NCI-H1694 treated with DMSO at 0.1 percent for 48 hours (cell line): ENCODE data around the gene MED10.

Experiments
- DNase-seq: peaks from one replicate; lab custom pipeline; 2025; lab: John Stamatoyannopoulos, UW

The MED10 gene

DNA sequence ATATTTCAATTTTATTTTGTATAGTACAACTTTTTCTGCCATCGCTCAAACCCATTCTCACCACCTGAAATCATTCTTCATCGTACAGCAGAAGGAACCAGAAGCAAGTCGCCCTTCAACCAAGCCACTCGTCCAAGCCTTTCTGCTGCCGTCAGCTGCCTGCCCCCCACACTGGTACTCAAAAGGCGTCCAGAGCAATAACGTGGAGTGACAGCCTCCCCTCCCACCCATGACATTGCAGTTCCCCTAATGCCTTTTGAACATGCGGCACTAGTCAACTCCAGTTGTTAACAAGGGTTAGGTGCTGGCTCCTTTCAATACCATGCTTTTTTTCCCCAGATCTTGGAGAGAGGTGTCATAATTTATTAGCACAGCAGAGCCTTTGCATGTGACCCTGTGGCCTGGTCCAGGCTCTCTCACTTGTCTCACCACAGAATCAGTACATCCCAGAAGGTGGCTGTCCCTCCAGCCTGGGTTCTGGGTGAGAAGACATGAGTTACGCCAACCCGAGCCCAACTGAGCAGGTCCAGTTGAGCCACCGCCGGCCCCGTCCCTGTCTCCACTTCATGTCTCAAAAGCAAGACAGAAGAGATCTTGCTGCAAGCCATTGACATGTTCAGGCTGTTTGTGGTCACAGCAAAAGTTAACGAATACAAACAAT, 20.4 kb upstream of the MED10 start:
- no peak for DNase-seq

DNA sequence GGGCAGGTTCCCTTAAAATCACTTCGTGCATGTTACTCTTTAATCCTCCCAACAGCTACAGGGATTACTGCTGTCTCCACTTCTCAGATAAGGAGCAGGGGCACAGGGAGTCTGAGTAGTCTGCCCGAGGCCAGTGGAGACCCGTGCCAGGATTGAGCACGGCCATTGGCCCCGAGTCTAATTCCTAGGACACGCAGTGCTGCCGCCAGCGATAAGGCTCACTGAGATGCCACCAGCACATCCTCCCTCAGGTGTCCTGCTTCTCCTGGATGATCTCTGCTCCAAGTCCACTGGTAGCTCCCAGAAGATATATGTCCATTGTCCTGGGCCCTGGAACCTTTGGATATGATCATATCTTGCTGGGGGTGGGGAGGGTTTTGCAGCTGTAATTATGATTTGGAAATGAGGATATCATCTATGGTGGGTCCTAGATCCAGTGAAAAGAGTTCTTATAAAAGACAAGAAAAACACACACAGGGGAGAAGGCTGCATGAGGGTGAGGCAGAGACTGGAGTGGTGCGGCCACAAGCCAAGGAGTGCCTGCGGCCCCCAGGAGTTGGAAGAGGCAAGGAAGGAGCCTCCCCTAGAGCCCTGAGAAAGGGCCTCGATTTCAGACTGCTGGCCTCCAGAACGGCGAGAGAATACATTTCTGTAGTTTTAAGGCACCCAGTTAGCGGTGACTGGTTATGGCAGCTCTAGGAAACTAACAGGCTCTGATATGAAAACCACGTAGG, 19.4 kb upstream of the MED10 start:
- no peak for DNase-seq

DNA sequence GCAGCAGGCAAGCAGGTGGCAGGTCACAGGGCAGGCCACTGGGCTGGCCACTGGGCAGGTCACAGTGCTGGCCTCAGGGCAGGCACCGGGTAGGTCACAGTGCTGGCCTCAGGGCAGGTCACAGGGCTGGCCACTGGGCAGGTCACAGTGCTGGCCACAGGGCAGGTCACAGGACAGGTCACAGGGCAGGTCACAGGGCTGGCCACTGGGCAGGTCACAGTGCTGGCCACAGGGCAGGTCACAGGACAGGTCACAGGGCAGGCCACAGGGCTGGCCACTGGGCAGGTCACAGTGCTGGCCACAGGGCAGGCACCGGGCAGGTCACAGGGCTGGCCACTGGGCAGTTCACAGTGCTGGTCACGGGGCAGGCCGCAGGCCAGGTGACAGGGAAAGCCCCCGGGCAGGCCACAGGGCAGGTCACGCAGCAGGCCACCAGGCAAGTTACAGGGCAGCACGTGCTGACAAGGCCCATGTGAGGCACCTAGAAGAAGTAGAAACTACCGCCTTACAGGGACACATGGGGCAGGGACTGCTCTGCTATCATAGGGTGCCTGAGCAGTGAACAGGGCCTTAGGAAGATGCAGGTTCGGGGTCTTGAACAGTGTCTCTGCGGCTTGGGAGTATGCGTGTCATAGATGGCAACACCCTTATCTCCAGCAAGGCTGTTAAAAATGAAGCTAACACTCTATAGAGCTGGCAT, 18.6 kb upstream of the MED10 start:
- DNase-seq: no peak

DNA sequence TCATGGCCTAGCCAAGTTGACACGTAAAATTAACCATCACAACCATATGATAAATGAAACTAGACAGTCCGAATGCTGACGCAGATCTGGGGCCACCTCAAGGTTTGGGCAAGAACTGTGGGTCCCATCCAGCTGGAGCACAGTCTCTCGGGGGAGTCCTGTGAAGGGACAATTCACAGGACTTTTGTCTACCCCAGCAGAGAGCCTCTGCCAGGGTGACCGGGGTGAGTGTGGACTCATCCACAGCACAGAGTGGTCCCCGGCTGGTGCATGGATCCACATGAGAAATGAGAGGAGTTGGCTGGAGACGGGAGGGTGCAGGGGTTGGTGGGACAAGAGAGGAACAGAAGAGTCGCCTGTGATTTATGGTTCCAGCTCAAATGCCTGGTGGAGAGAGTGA, 17.7 kb upstream of the MED10 start:
- DNase-seq: no peak

DNA sequence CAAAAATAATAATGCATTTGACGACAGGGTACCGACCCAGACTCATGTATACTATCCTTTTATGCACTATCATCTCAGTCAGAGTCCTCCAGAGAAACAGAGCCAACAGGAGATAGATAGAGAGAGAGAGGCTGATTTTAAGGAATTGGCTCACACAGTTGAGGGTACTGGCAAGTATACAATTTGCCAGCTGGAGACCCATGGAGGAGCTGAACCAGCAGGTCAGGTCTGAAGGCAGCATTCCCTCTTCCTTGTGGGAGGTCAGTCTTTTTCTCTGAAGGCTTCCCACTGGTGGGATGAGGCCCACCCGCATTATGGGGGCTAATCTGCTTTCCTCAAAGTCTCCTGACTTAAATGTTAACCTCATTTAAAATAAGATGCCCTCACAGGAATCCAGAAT, 17.3 kb upstream of the MED10 start:
- no peak for DNase-seq

DNA sequence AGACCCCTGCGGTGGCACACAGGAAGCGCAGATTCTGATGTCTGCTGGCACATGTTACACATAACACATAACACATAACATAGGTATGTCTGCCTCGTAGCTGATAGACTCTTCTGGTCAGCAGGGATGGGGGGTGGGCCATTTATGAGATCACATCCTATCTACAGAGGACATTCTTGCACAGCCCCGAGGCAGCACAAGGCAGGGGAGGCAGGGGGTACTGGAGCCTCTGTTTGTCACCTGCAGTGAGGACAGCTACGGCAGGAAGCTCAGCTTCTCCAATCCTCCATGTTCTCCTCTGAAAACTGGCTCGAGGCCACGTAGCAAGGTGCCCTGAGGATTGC, 16.7 kb upstream of the MED10 start:
- DNase-seq: no peak

DNA sequence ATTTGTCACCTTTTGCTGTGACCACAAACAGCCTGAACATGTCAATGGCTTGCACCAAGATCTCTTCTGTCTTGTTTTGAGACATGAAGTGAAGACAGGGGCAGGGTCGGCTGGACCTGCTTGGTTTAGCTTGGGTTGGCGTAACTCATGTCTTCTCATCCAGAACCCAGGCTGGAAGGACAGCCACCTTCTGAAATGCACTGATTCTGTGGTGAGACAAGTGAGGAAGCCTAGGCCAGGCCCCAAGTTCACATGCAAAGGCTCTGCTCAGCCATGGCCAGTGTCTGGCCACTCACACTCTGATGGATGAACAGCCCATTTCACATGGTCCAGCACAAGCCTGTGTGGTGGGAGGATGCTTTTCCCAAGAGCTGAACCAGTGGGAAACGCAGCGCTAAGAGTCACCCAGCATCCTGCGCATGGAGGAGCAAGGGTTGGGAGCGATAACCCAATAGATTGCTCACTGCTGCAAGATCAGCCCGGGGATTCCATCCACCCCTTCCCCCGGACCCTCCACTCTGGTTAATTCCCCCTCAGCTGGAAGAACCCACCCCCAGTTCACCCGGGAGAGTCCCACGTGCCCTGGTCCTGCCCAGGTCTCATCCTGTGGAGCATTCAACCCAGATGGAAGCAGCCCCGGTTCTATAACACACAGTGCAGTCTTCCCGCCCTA, 16.2 kb upstream of the MED10 start:
- DNase-seq: no peak

DNA sequence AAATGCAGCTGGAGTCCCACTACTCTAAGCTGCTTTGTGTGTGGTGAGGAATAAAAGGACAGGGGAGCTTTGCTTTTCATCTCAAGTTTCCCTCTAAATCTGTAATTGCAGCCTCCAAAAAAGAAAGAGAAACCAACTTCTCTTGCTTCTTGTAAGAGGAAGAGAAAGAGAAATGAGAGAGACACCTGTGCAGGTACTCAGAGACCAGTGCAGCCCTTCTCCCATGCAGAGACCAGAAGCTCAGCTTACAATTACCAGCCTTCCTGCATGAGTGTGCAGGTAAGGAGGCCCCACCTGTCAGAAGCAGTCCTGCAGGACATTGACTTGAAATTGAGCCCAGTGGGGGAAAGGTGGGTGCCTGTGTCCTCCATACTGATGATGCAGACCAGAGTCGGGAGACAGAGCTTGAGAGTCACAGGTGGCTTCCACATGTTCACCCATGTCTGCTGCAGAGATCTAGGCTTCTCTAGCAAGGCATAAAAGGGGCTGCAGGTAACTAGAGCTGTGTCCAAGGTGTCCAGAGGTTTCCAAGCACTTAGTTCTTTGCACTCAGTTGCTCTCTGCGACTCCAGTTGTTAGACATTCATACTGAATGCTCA, 15.3 kb upstream of the MED10 start:
- no peak for DNase-seq

DNA sequence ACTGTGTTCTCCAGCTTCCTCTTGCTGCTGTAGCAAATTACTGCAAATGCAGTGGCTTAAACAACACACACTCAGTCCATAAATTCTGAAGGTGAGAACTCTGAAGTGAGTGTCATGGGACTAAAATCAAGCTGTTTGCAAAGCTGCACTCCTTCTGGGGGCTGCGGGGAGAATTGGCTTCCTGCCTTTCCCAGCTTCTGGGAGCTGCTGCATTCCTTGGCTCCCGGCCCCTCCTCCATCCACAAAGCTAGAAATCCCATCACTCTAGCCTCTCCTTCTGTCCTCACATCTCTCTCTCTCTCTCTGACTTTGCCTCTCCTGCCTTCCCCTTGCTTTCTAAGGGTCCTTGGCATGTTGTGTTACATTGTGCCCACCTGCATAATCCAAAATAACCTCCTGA, 14.2 kb upstream of the MED10 start:
- no peak for DNase-seq

DNA sequence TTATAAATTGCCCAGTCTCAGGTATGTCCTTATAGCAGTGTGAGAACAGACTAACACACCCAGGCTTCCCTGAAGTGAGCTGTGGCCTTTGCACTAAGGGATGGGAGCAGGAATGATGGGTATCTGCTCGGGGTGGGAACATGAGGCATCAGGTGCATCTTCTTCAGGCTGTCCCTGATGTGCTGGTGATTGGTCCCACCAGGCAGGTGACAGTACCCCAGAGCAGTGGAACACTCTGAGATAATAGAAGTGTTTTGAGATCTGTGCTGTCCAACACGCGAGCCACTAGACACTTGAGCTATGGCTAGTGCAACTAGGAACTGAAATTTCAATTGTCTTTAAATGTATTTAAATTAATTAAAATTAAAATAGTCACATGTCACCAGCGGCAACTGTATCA, 12.8 kb upstream of the MED10 start:
- DNase-seq: no peak

DNA sequence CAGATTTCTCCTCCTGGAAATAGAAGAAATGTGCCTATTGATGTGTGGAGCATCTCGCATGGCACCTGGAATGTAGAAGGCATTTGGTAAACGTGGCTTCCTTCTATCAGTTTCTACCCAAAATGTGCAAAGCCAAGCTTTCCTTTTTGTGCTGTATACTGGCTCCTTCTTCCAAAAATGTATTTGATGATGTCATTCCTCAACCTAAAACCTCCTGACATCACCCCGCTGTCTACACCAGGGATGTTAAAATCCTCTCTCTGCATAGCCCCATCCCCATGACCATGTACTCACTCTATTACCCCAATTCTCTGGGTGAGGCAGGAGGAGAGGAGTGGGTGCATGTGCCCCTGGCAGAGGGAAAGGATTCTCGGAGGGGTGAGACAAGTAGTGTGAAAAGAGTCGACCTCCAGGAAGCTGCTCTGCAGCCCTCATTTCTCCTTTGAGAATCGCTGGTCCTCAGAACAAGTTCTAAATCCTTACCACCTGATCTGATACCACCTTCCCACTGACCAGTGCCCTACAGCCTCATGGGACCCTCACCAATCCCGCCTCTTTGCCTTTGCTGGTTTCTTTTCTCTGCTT, 11.7 kb upstream of the MED10 start:
- DNase-seq: no peak

DNA sequence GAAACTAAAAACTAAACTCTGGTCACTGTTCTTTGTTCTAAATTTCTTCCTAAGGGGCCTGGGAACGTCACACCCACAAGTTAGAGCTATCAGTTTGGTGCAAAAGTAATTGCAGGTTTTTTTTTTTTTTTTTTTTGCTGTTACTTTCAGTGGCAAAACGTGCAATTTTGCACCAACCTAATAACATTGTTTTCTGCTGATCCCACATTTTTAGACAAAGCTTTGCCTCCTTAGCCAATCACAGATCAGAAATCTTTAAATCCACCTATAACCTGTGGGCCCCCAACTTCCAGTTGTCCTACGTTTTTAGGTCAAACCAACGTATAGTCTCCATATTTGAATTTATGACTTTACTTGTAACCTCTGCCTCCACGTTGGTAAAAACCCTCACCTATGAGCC, 11.1 kb upstream of the MED10 start:
- no peak for DNase-seq

DNA sequence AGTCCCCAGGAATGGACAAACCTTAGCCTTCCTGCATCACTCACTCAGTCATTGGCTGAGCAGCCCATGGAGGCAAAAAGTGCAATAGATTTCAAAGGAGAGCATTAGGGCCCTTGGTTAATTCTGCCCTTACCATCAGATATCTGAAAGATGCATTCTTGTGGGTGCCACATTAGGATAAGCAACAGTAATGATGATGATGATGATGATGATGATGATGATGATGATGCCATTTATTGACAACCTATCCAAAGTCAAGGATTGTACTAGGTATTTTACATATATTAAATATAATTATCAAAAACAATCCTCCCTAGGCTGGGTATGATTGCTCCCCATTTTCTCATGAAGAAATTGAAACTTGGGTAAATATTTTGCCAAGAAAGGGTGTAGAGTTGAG, 9.6 kb upstream of the MED10 start:
- DNase-seq: no peak

DNA sequence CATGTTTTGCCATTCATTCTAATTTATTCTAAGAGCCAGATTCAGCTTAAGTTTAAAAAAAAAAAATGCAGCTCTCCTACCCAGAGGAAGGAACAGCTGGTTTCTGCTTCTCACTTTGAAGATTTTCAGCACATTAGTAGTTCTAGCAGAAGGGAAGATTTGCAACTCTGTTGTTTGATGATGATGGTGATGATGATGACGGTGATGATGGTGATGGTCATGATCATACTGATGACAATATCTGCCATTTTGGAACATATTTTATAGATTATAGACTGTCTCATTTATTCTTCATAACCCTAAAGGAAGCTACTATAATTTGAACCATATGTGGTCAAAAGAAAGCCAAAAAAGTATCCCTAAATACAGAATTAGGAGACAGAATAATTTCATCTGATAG, 7.9 kb upstream of the MED10 start:
- DNase-seq: no peak

DNA sequence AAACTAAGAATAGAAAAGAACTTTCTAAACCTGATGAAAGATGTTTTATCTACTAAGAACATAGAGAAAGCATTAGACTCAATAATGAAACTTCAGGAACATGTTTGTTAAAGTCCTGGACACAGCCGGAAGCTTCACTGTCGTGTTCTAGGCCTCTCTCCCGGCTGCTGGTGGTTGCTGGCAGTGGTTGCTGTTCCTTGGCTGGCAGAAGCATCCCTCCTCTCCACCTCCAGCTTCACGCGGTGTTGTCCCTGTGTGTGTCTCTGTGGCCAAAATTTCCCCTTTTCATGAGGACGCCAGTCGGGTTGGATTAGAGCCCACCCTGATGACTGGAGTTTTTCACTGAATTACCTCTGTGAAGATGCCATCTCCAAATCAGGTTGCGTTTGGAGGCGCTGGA, 6.5 kb upstream of the MED10 start:
- no peak for DNase-seq

DNA sequence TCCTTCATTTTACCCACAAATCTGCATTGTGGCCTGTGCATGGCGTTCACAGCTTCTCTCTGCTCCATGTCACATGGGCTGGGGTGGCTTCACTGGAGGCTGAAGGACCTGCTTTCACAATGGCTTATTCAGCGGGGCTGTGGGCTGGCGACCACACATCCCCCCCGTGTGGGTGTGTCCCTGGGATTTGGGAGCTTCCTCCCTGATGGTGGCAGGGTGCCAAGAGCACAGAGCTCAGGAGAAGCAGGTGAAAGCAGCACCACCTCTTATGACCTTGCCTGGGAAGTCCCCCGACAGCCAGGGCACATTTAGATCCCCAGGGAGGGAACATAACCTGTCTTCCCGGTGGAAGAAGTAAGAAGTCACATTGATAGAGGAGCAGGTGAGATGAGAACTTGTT, 5.0 kb upstream of the MED10 start:
- DNase-seq: no peak

DNA sequence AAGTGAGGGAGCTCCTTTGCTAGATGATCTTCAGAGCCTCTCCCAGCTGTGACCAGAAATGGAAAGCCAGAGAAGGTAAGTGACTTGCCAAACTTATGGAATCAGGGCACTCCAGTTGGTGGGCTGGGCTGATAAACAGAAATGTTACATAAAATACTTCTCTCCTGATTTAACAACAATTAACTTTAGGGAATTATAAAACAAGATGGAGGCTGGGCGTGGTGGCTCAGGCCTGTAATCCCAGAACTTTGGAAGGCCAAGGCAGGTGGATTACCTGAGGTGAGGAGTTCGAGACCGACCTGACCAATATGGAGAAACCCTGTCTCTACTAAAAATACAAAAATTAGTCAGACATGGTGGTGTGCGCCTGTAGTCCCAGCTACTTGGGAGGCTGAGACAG, 899 bp upstream of the MED10 start:
- DNase-seq: no peak

DNA sequence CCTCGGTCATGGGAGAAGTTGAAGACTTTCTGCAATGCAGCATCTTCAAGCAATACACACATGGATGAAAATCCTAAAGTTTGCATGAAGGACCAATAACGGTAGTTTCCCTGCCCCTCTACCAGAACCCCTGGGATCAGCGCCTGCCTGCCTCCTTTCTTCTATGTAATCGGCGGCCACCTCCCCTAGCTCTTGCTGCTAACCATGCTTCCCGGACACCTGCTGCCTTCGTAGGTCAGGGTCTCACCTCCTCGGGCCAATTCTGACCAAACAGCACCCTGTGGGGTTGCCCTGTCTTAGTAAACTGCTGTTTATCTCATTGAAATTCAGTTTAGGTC, 388 bp upstream of the MED10 start:
- DNase-seq: no peak

DNA sequence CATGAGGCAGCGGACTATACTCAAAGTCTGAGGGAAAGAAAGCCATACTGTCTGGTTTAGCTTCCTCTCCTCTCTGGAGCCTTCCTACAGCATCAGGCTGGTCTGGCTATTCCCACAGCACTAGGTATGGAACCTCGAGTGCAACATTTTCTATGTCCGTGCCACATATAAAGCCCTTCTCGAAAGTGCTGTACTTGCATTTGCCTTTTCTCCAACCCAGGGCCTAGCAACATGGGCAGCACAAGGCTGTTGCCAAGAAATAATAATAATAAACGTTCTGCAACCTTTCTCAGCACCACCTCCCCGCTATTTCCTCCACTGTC, 804 bp downstream of the MED10 start:
- no peak for DNase-seq

DNA sequence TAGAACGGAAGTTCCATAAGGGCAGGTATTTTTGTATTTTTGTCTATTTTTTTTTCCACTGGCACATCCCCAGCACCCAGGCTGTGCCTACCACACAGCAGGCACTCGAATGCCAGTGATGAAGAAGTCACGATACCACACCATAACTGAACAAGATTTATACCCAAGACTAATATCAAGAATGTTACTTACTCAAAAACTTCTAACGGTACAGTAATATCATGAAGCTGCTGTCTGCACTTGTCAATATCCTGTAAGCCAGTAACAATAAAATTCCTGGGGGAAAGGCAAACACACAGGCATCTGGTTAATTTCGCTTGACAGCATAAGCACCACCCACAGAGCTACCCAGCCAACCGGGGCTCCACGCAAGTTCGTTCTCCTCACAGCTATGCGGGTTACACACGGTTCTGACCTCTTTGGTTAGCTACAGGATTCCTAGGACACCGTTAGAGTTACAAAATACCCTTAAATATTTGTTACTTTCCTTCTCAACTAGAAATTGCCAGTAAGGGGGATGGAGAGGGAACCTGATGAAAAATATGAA, 1.3 kb downstream of the MED10 start:
- no peak for DNase-seq

DNA sequence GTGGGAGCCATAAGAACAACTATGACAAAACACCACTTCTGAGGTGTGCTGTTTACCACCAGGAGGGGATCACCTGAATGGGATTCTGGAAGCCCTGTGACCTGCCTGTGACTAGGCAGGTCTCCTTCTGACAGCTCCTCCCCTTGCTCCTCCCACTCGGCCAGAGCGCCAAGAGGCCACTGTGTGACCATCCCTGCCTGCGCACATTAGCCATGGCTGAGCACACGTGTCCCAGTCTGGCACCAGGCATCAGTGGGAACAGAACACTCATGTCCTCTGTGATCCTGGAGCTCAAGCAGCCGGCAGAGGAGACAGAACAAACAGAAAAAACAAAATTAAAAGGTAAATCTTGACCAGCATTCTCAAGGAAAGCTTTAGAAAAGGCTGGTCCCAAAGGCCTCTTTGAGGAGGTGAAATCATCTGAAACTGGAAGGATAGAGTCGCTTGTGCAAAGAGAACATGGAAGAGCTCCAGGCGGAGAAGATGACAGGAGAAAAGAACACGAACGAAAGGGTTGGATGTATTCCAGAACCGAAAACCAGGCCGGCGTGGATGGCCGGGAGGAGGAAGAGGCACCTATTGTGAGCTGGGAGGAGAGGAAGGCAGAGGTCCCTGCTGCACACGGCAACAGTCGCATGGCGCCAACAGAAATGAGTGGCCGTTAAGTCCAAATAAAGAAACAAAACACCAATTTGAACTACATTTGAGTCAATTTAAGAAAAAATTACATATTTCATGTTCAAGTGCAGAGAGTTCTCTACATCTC, 5.1 kb downstream of the MED10 start:
- DNase-seq: no peak
